ENCODE data around the gene PHIP.

DNA sequence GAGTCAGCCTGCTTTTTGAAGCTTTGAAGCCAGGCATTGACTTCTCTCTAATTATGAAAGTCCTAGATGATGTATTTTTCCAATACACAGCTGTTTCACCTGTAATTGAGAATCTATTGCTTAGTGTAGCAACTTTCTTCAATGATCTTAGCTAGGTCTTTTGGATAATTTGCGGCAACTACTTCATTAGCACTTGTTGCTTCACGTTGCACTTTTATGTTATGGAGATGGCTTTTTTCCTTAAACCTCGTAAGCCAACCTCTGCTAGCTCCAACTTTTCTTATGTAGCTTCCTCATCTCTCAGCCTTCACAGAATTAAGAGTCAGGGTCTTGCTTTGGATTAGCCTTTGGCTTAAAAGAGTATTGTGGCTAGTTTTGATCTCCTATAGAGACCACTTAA, 44.8 kb downstream of the PHIP start:
- TF ChIP-seq, protein P1, sequence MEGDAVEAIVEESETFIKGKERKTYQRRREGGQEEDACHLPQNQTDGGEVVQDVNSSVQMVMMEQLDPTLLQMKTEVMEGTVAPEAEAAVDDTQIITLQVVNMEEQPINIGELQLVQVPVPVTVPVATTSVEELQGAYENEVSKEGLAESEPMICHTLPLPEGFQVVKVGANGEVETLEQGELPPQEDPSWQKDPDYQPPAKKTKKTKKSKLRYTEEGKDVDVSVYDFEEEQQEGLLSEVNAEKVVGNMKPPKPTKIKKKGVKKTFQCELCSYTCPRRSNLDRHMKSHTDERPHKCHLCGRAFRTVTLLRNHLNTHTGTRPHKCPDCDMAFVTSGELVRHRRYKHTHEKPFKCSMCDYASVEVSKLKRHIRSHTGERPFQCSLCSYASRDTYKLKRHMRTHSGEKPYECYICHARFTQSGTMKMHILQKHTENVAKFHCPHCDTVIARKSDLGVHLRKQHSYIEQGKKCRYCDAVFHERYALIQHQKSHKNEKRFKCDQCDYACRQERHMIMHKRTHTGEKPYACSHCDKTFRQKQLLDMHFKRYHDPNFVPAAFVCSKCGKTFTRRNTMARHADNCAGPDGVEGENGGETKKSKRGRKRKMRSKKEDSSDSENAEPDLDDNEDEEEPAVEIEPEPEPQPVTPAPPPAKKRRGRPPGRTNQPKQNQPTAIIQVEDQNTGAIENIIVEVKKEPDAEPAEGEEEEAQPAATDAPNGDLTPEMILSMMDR (IDR thresholded peaks at IDR 0.05 in 2 of 3, conservative IDR thresholded peaks at IDR 0.05 in 1 of 3; ENCODE audit: borderline replicate concordance in 1 of 3, insufficient read depth in 1 of 3, low read depth in 2 of 3, low read length in 2 of 3): no peak
- TF ChIP-seq YY1 (IDR thresholded peaks at IDR 0.05; ENCODE audit: extremely low read depth, insufficient replicate concordance, low read depth, low read length) (no peak), CEBPB (IDR thresholded peaks at IDR 0.05; ENCODE audit: low read depth) (no peak), POLR2A (IDR thresholded peaks at IDR 0.05; ENCODE audit: borderline replicate concordance, extremely low read depth, insufficient read depth, insufficient read length) (no peak)

Data from HCT116 (cell line).